Thyroid gland (tissue), 4 donors: Measurements from ENCODE around the gene GATA3.

Source experiments
- CTCF ChIP-seq, 6 experiments: fragments of 200-600 bp in 3 of 6; fragments of 450-650 bp in 3 of 6; sonication (generic) in 3 of 6; IDR thresholded peaks; one replicate each; pipeline ENCODE4 v1.5.1; 2016 to 2019; ENCODE audit warnings: antibody characterized with exemption in 6 of 6, mild to moderate bottlenecking in 2 of 6, inconsistent platforms in 1 of 6, moderate library complexity in 1 of 6
- POLR2A ChIP-seq, 2 donors: fragments of 450-650 bp; IDR thresholded peaks; one replicate each; pipeline ENCODE4 v1.6.1; 2017; ENCODE audit warnings: antibody characterized with exemption in 2 of 2, mild to moderate bottlenecking in 2 of 2, moderate library complexity in 1 of 2

GRCh38 chr10:8095959-8096358, 41.5 kb downstream of the GATA3 start:
- TF ChIP-seq CTCF (IDR thresholded peaks at IDR 0.05), result no peak
- no peak for TF ChIP-seq POLR2A (IDR thresholded peaks at IDR 0.05)
